ENCODE measurements around the gene SQSTM1. TPM values are rescaled to one million over a fixed set of nuclear protein-coding genes. Genes with fewer than 3 reads are reported as not detected.
"Not testable (repeated sequence)": the region's sequence is repeated elsewhere in the genome, so short reads cannot be mapped to it uniquely, and the experiment has no call there.

Gene SQSTM1
- total and polyA plus RNA-seq, 9 of the 15 experiments (the other 6 are each of a cell fraction or from before 2014, with no cell fraction given) = 5.6 to 148 (median 64.0) TPM

DNA sequence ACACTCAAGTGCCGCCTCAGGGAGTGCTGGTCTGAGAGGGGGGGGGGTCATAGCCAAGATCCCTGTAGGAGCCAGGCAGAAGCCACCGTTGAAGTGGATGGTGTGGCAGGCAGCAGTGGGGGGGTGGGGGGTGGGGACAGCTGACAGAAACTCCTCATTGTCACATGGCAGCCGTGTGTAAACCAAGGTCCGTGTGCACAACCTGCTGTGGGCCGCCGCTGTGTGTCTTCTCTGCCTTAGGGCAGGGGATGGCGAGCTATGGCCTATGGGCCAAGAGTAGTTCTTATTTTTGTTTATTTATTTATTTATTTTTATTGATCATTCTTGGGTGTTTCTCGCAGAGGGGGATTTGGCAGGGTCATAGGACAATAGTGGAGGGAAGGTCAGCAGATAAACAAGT lies 13.4 kb downstream of the SQSTM1 start:
- ChIA-PET CTCF (ENCODE audit: low intra/inter-chr PET ratio) (no interaction called here), POLR2A (interaction anchor here (3.3 kb wide), 1 partner anchor 12 kb away, joined by 15 read pairs; no protein-coding TSS in a partner anchor)
- DNase-seq (ENCODE audit: extremely low read depth in 1 of 4, low spot score in 3 of 4) = peak in 2 of 4 experiments; percentile 35 to 39
- BruUV-seq (replicated peaks) = no TSS peak
- Histone ChIP-seq H3K27me3 (ENCODE audit: control insufficient read depth in 2 of 2, insufficient read depth in 2 of 2, low read length in 2 of 2) (no peaks in the 10 kb centered on the region), H3K79me2 (ENCODE audit: control insufficient read depth, insufficient read depth, low read length) (no peaks in the 10 kb centered on the region; the same call in 2 of the 3 replicates), H4K20me1 (replicated peaks; ENCODE audit: control insufficient read depth, insufficient read depth, low read length) (peaks cover 4% of the 10 kb centered on the region; the same call in 1 of the 2 replicates), H2AFZ (ENCODE audit: low read depth, low read length) (no peak overlapping the region), H3K9me1 (ENCODE audit: control insufficient read depth, insufficient read depth, low read length) (no peaks in the 10 kb centered on the region), H3K4me3 (no peak overlapping the region), H3K9me3 (replicated peaks; ENCODE audit: control insufficient read depth, insufficient read depth, low read depth, low read length) (no peaks in the 10 kb centered on the region), H3K36me3 (ENCODE audit: control insufficient read depth, insufficient read depth, low read length) (peaks cover 79% of the 10 kb centered on the region), H3K4me1 (replicated peaks in 1 of 2; ENCODE audit: control insufficient read depth in 2 of 2, insufficient read depth in 2 of 2, low read length in 2 of 2) (peaks cover 0 to 19% of the 10 kb centered on the region in 2 experiments; a peak in 3 of 5 replicates), H3K4me2 (ENCODE audit: insufficient read depth, low read length) (no peak overlapping the region), H3K27ac (ENCODE audit: extremely low read depth, low read depth, low read length) (no peak overlapping the region), H3K9ac (ENCODE audit: insufficient read depth in 1 of 2, low read depth in 2 of 2, low read length in 2 of 2) (no peak overlapping the region)
- FAIRE-seq = no peak
- no peak for TF ChIP-seq SMAD3 (CRISPR knock-in tag; conservative IDR thresholded peaks at IDR 0.05)
- TF ChIP-seq ATF1 (CRISPR knock-in tag; IDR thresholded peaks at IDR 0.05) = no peak
- no peak for TF ChIP-seq ATF1 (tag; IDR thresholded peaks at IDR 0.05)
- no peak for TF ChIP-seq NRF1 (conservative IDR thresholded peaks at IDR 0.05 in 1 of 2, IDR thresholded peaks at IDR 0.05 in 1 of 2)
- no peak for TF ChIP-seq PHF20 (IDR thresholded peaks at IDR 0.05; ENCODE audit: partially characterized antibody)
- no peak for TF ChIP-seq ZNF644 (tag; IDR thresholded peaks at IDR 0.05; ENCODE audit: low read depth)
- 0 out of 2 replicates have a peak, but pooled peaks have one; percentile 33 for TF ChIP-seq POLR2G (IDR thresholded peaks at IDR 0.05; ENCODE audit: low read depth, low read length)
- TF ChIP-seq, protein P1, sequence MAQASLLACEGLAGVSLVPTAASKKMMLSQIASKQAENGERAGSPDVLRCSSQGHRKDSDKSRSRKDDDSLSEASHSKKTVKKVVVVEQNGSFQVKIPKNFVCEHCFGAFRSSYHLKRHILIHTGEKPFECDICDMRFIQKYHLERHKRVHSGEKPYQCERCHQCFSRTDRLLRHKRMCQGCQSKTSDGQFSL (CRISPR knock-in tag; IDR thresholded peaks at IDR 0.05) = no peak
- TF ChIP-seq, protein P1 (tag; IDR thresholded peaks at IDR 0.05) = 0 out of 4 replicates have a peak, but pooled peaks of 1 of the 2 experiments have one; percentile 30
- no peak for TF ChIP-seq DNMT1 (IDR thresholded peaks at IDR 0.05)
- in situ Hi-C loops (cut with MboI) = no loop called here
- WGBS (ENCODE audit: insufficient coverage, low coverage, missing lambda C conversion rate) = 78% methylated on average over 5 of the region's 8 CpGs
- no peak for ATAC-seq
- intact Hi-C loops (cut with micrococcal nuclease) = no loop called here

DNA sequence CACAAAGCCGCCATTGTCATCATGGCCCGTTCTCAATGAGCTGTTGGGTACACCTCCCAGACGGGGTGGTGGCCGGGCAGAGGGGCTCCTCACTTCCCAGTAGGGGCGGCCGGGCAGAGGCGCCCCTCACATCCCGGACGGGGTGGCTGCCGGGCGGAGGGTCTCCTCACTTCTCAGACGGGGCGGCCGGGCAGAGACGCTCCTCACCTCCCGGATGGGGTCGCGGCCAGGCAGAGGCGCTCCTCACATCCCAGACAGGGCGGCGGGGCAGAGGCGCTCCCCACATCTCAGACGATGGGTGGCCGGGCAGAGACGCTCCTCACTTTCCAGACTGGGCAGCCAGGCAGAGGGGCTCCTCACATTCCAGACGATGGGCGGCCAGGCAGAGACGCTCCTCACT lies 14.2 kb downstream of the SQSTM1 start:
- H3K9me3 ChIP-seq (replicated peaks; ENCODE audit: control insufficient read depth, insufficient read depth, low read depth, low read length); CTCF ChIA-PET (ENCODE audit: low intra/inter-chr PET ratio); H3K27ac ChIP-seq (ENCODE audit: extremely low read depth, low read depth, low read length); DNase-seq (ENCODE audit: extremely low read depth in 1 of 4, low spot score in 3 of 4); H3K9ac ChIP-seq (ENCODE audit: insufficient read depth in 1 of 2, low read depth in 2 of 2, low read length in 2 of 2); H3K79me2 ChIP-seq (ENCODE audit: control insufficient read depth, insufficient read depth, low read length); in situ Hi-C loops (cut with MboI); H3K27me3 ChIP-seq (ENCODE audit: control insufficient read depth in 2 of 2, insufficient read depth in 2 of 2, low read length in 2 of 2); BruUV-seq (replicated peaks); H3K9me1 ChIP-seq (ENCODE audit: control insufficient read depth, insufficient read depth, low read length); H4K20me1 ChIP-seq (replicated peaks; ENCODE audit: control insufficient read depth, insufficient read depth, low read length); FAIRE-seq; intact Hi-C loops (cut with micrococcal nuclease); H3K4me2 ChIP-seq (ENCODE audit: insufficient read depth, low read length); H3K4me3 ChIP-seq; H2AFZ ChIP-seq (ENCODE audit: low read depth, low read length); ATAC-seq: not testable (repeated sequence)
- POLR2A ChIA-PET = interaction anchor here (3.3 kb wide), 1 partner anchor 13 kb away, joined by 15 read pairs; no protein-coding TSS in a partner anchor
- H3K36me3 ChIP-seq (ENCODE audit: control insufficient read depth, insufficient read depth, low read length) = peaks cover 76% of the 10 kb centered on the region
- 97% methylated on average over 7 of the region's 28 CpGs for WGBS (ENCODE audit: insufficient coverage, low coverage, missing lambda C conversion rate)
- peaks cover 0 to 19% of the 10 kb centered on the region in 2 experiments; a peak in 3 of 5 replicates for H3K4me1 ChIP-seq (replicated peaks in 1 of 2; ENCODE audit: control insufficient read depth in 2 of 2, insufficient read depth in 2 of 2, low read length in 2 of 2)

Data from K562 (cell line).